K562 (cell line): Measurements from ENCODE around the gene ARHGAP26. TPM values are rescaled to one million over a fixed set of nuclear protein-coding genes. Genes with fewer than 3 reads are reported as not detected.

Experiments
- ATAC-seq: fragments of 200-7000 bp; cut with Tn5 transposase; 3 replicates; pipeline ENCODE4 v1.9.1; 2020; ENCODE audit warnings: moderate library complexity
- BruUV-seq: library from RNA; stranded (reverse); fragments of 400-500 nt; replicated peaks from 2 replicates; lab custom pipeline; 2021; lab: Mats Ljungman, UMichigan
- CTCF ChIA-PET: fragments of 300-600 bp; formaldehyde crosslinking; extraction: SDS; loops from one replicate; lab custom pipeline; 2021; ENCODE audit warnings: low intra/inter-chr PET ratio; lab: Yijun Ruan, JAX
- POLR2A ChIA-PET: fragments of 300-600, 350-650 bp; sonication (Branson Sonifier 250); formaldehyde crosslinking; extraction: SDS; loops from one replicate; lab custom pipeline; 2021; ENCODE audit warnings: antibody characterized with exemption, inconsistent platforms; lab: Yijun Ruan, JAX
- DNase-seq, 4 experiments: peaks; one replicate each; pipeline versions ENCODE4 v3.0.0 to v3.0.0-alpha.2; 2011 to 2018; ENCODE audit warnings: low spot score in 3 of 4, mixed read lengths in 3 of 4; ENCODE audit errors: extremely low read depth in 1 of 4
- FAIRE-seq: peaks from 2 replicates; lab custom pipeline; 2011; peaks lifted over from hg19 to GRCh38; lab: Jason Lieb, UNC
- H2AFZ ChIP-seq: 2 replicates; pipeline ENCODE4 v1.6.0; 2011; ENCODE audit warnings: low read depth, low read length, control low read depth, inconsistent platforms
- H3K27ac ChIP-seq: fragments of 200-600 bp; 3 replicates; pipeline ENCODE4 v1.8.0; 2011; ENCODE audit warnings: low read depth, mild to moderate bottlenecking, control low read depth, inconsistent platforms, low read length, moderate library complexity, mixed read lengths; ENCODE audit errors: extremely low read depth
- H3K27me3 ChIP-seq, 2 experiments: fragments of 300-600 bp in 1 of 2; 2 replicates in 1 of 2; 3 replicates in 1 of 2; pipeline versions ENCODE4 v1.6.0 to v1.8.0; 2011; ENCODE audit warnings: inconsistent platforms in 2 of 2, low read length in 2 of 2, mild to moderate bottlenecking in 1 of 2, mixed read lengths in 1 of 2, moderate library complexity in 1 of 2; ENCODE audit not compliant: control insufficient read depth in 2 of 2, insufficient read depth in 2 of 2
- H3K36me3 ChIP-seq: fragments of 300-600 bp; 3 replicates; pipeline ENCODE4 v1.8.0; 2011; ENCODE audit warnings: mild to moderate bottlenecking, low read length, inconsistent platforms; ENCODE audit not compliant: control insufficient read depth, insufficient read depth
- H3K4me1 ChIP-seq, 2 experiments: fragments of 200-600 bp in 1 of 2; replicated peaks in 1 of 2; 2 replicates in 1 of 2; 3 replicates in 1 of 2; pipeline versions ENCODE4 v1.5.1 to v1.8.0; 2011; ENCODE audit warnings: inconsistent platforms in 2 of 2, low read length in 2 of 2, mild to moderate bottlenecking in 1 of 2, mixed read lengths in 1 of 2, moderate library complexity in 1 of 2; ENCODE audit not compliant: control insufficient read depth in 2 of 2, insufficient read depth in 2 of 2
- H3K4me2 ChIP-seq: 2 replicates; pipeline ENCODE4 v1.6.1; 2011; ENCODE audit warnings: low read length, control low read depth, inconsistent platforms, mixed read lengths; ENCODE audit not compliant: insufficient read depth
- H3K4me3 ChIP-seq: fragments of 200-600 bp; sonication (generic), shearing (Covaris generic); 2 replicates; pipeline ENCODE4 v1.5.1; 2016; ENCODE audit warnings: control low read depth, inconsistent platforms
- H3K79me2 ChIP-seq: fragments of 200-600 bp; 3 replicates; pipeline ENCODE4 v1.8.0; 2011; ENCODE audit warnings: low read length, inconsistent platforms; ENCODE audit not compliant: control insufficient read depth, insufficient read depth
- H3K9ac ChIP-seq, 2 experiments: 2 replicates each; pipeline versions ENCODE4 v1.6.0 to v1.6.1; 2011; ENCODE audit warnings: low read depth in 2 of 2, low read length in 2 of 2, control low read depth in 1 of 2, inconsistent platforms in 1 of 2, mild to moderate bottlenecking in 1 of 2, mixed read lengths in 1 of 2; ENCODE audit not compliant: insufficient read depth in 1 of 2
- H3K9me1 ChIP-seq: one replicate; pipeline ENCODE4 v1.6.0; 2011; ENCODE audit warnings: inconsistent platforms, mild to moderate bottlenecking, low read length, moderate library complexity; ENCODE audit not compliant: control insufficient read depth, insufficient read depth
- H3K9me3 ChIP-seq: replicated peaks from 2 replicates; pipeline ENCODE4 v1.5.1; 2011; ENCODE audit warnings: low read depth, low read length, inconsistent platforms; ENCODE audit not compliant: control insufficient read depth, insufficient read depth
- H4K20me1 ChIP-seq: replicated peaks from 2 replicates; pipeline ENCODE4 v1.6.1; 2011; ENCODE audit warnings: low read length, inconsistent platforms, mixed read lengths; ENCODE audit not compliant: control insufficient read depth, insufficient read depth
- CREB1 ChIP-seq, 2 experiments: sonication (generic) in 1 of 2; formaldehyde crosslinking in 1 of 2; IDR thresholded peaks; 2 replicates each; pipeline versions ENCODE4 v1.6.1 to v1.8.0; 2012 to 2022; ENCODE audit warnings: inconsistent platforms in 1 of 2, mild to moderate bottlenecking in 1 of 2, missing genetic modification reagents in 1 of 2, moderate library complexity in 1 of 2
- CTCF ChIP-seq, 3 experiments: IDR thresholded peaks in 2 of 3; conservative IDR thresholded peaks in 1 of 3; 2 replicates each; pipeline ENCODE4 v1.5.1; 2011 to 2012; ENCODE audit warnings: low read length in 3 of 3, mild to moderate bottlenecking in 3 of 3, control low read depth in 2 of 3, improper control_type of control experiment in 1 of 3, inconsistent platforms in 1 of 3, low read depth in 1 of 3, mixed read lengths in 1 of 3, moderate library complexity in 1 of 3; ENCODE audit not compliant: insufficient read depth in 2 of 3
- ZBTB26 ChIP-seq: fragments of 450-650 bp; formaldehyde crosslinking; IDR thresholded peaks from 2 replicates; pipeline ENCODE4 v1.4.0; 2022; ENCODE audit warnings: missing genetic modification characterization
- WGBS: fragments of 100-300 bp; shearing (Covaris generic); methylation state at CpG from one replicate; pipeline ENCODE4 v1.1.6; 2016; ENCODE audit warnings: low coverage, mixed read lengths; ENCODE audit not compliant: insufficient coverage; ENCODE audit errors: missing lambda C conversion rate; 5-methylcytosine and 5-hydroxymethylcytosine counted together
- in situ Hi-C: fragments of 300-500 bp; cut with MboI; formaldehyde crosslinking; loops from 4 replicates; pipeline ENCODE4 v1.15.0; 2018; ENCODE audit warnings: inconsistent platforms, mixed read lengths
- intact Hi-C: fragments of 100-400 bp; cut with micrococcal nuclease; formaldehyde crosslinking; loops from 2 replicates; pipeline ENCODE4 v1.14.2; 2022
- polyA plus RNA-seq, 8 experiments: library from polyadenylated mRNA; depleted of rRNA in 4 of 8; stranded (reverse) in 5 of 8; unstranded in 3 of 8; fragments of >200 nt; fragmentation: Nextera tagmentation in 2 of 8; fragmentation: Illumina TruSeq in 1 of 8; extraction: Ambion mirVana in 2 of 8; extraction: Trizol in 1 of 8; gene quantifications; 2 replicates each; pipeline versions ENCODE4 v1.2.1 to v1.2.3, GENCODE V29; 2011 to 2014; ENCODE audit warnings: inconsistent platforms in 1 of 8, missing spikeins in 1 of 8
- total RNA-seq, 7 experiments: library from RNA; depleted of rRNA in 6 of 7; stranded (reverse); fragments of >200 nt in 6 of 7; fragmentation: Illumina TruSeq in 2 of 7; extraction: Trizol in 2 of 7; gene quantifications; 2 replicates each; pipeline versions ENCODE4 v1.2.1 to v1.2.3, GENCODE V29; 2011 to 2021; ENCODE audit warnings: low replicate concordance in 1 of 7

The ARHGAP26 gene
- total and polyA plus RNA-seq, 9 of the 15 experiments (the other 6 are each of a cell fraction or from before 2014, with no cell fraction given): 0.13 to 1.1 (median 0.55) TPM

GRCh38 chr5:142934051-142934762 lies 164.0 kb downstream of the ARHGAP26 start:
- Histone ChIP-seq H3K79me2 (no peaks in the 10 kb centered on the region), H3K4me3 (no peak overlapping the region), H3K4me1 (no peaks in the 10 kb centered on the region), H3K9ac (no peak overlapping the region), H3K4me2 (no peak overlapping the region), H2AFZ (no peak overlapping the region), H4K20me1 (no peaks in the 10 kb centered on the region), H3K9me3 (no peaks in the 10 kb centered on the region), H3K27ac (no peak overlapping the region), H3K36me3 (no peaks in the 10 kb centered on the region), H3K27me3 (peaks cover 2 to 17% of the 10 kb centered on the region in 2 experiments; a peak in 2 of 5 replicates), H3K9me1 (no peaks in the 10 kb centered on the region)
- no TSS peak for BruUV-seq
- no peak for DNase-seq
- TF ChIP-seq CTCF (IDR thresholded peaks at IDR 0.05 in 2 of 3, conservative IDR thresholded peaks at IDR 0.05 in 1 of 3; ENCODE audit: insufficient read depth in 2 of 3, low read depth in 1 of 3, low read length in 3 of 3): no peak
- TF ChIP-seq ZBTB26 (CRISPR knock-in tag): no peak
- no peak for TF ChIP-seq CREB1 (IDR thresholded peaks at IDR 0.05)
- no peak for TF ChIP-seq CREB1 (CRISPR knock-in tag; IDR thresholded peaks at IDR 0.05)
- ATAC-seq: no peak
- in situ Hi-C loops (no loop called here), intact Hi-C loops (no loop called here)
- ChIA-PET CTCF (no interaction called here), POLR2A (no interaction called here)
- FAIRE-seq: no peak
- 1% methylated on average over 4 of the region's 4 CpGs for WGBS
